Activated CD4-positive, alpha-beta T cell treated with anti-CD3 and anti-CD28 coated beads for 24 hours (primary cell): Measurements from ENCODE around the gene PDE4C.

ENCODE experiments used
- DNase-seq, 2 donors: peaks; one replicate each; pipeline ENCODE4 v3.0.0-alpha.2; 2020; ENCODE audit warnings: low read depth in 2 of 2

PDE4C gene

GRCh38 chr19:18225702-18226468 lies at the start of gene PDE4C:
Gene PDE4C (minus strand): TSS chr19:18226438. CDS start chr19:18226415, 23 bp downstream.
- no peak for DNase-seq

GRCh38 chr19:18274781-18275356 lies 48.6 kb upstream of the PDE4C start:
- no peak for DNase-seq

GRCh38 chr19:18274219-18274780 lies 48.1 kb upstream of the PDE4C start, which contains the start of gene IQCN:
Gene IQCN (minus strand): TSS chr19:18274452. CDS start chr19:18269478, 4,974 bp downstream.
- no peak for DNase-seq

- DNase-seq: no peak
These were observed 47.5 kb upstream of the PDE4C start for GRCh38 chr19:18273561-18274218.

GRCh38 chr19:18271433-18271841 lies 45.2 kb upstream of the PDE4C start:
- no peak for DNase-seq

- DNase-seq: no peak
These were observed 44.1 kb upstream of the PDE4C start for GRCh38 chr19:18270326-18270725.

GRCh38 chr19:18269070-18269723 lies 43.0 kb upstream of the PDE4C start:
- no peak for DNase-seq

GRCh38 chr19:18266771-18267686 lies 40.8 kb upstream of the PDE4C start:
- no peak for DNase-seq

- DNase-seq: no peak
These were observed 39.3 kb upstream of the PDE4C start for GRCh38 chr19:18265582-18265981.

GRCh38 chr19:18264971-18265540 lies 38.8 kb upstream of the PDE4C start:
- DNase-seq: no peak

- DNase-seq: no peak
These were observed 38.1 kb upstream of the PDE4C start for GRCh38 chr19:18264137-18264854.

GRCh38 chr19:18263324-18264136 lies 37.3 kb upstream of the PDE4C start:
- DNase-seq: no peak

GRCh38 chr19:18262917-18263316 lies 36.7 kb upstream of the PDE4C start:
- no peak for DNase-seq

GRCh38 chr19:18262144-18262543 lies 35.9 kb upstream of the PDE4C start:
- DNase-seq: no peak

GRCh38 chr19:18261474-18261873 lies 35.2 kb upstream of the PDE4C start:
- DNase-seq: no peak

- no peak for DNase-seq
These were observed 33.7 kb upstream of the PDE4C start for GRCh38 chr19:18259893-18260292.

GRCh38 chr19:18257503-18258470 lies 31.5 kb upstream of the PDE4C start:
- DNase-seq: no peak
